Stimulated activated naive B cell treated with anti-CD40 and anti-IgM and Interleukin-4, amounts not matched to agents 10 μg/mL and 1 μg/mL and 100 μg/mL, for 72 hours (primary cell): ENCODE data around the gene ATP13A1.

ENCODE experiments used
- ATAC-seq, 2 donors: fragments of 150-1000 bp; cut with Tn5 transposase; replicated peaks; 2 replicates each; pipeline ENCODE4 v1.10.0; 2021; ENCODE audit warnings: moderate library complexity in 1 of 2
- DNase-seq: peaks from one replicate; pipeline ENCODE4 v3.0.0; 2021
- H3K27ac Mint-ChIP-seq: one replicate; pipeline ENCODE4 v1.8.0; 2022; ENCODE audit warnings: mild to moderate bottlenecking, mixed read lengths
- H3K27me3 Mint-ChIP-seq, 2 donors: one replicate each; pipeline ENCODE4 v1.8.0; 2022; ENCODE audit warnings: mixed read lengths in 2 of 2
- H3K36me3 Mint-ChIP-seq, 2 donors: one replicate each; pipeline ENCODE4 v1.8.0; 2022; ENCODE audit warnings: mixed read lengths in 2 of 2, mild to moderate bottlenecking in 1 of 2
- H3K4me1 Mint-ChIP-seq, 2 donors: one replicate each; pipeline ENCODE4 v1.8.0; 2022; ENCODE audit warnings: mixed read lengths in 2 of 2, mild to moderate bottlenecking in 1 of 2
- H3K4me3 Mint-ChIP-seq, 2 donors: one replicate each; pipeline ENCODE4 v1.8.0; 2022; ENCODE audit warnings: mild to moderate bottlenecking in 2 of 2, mixed read lengths in 2 of 2, moderate library complexity in 1 of 2
- H3K9me3 Mint-ChIP-seq, 2 donors: one replicate each; pipeline ENCODE4 v1.8.0; 2022; ENCODE audit warnings: mixed read lengths in 2 of 2, mild to moderate bottlenecking in 1 of 2

ATP13A1 gene

DNA sequence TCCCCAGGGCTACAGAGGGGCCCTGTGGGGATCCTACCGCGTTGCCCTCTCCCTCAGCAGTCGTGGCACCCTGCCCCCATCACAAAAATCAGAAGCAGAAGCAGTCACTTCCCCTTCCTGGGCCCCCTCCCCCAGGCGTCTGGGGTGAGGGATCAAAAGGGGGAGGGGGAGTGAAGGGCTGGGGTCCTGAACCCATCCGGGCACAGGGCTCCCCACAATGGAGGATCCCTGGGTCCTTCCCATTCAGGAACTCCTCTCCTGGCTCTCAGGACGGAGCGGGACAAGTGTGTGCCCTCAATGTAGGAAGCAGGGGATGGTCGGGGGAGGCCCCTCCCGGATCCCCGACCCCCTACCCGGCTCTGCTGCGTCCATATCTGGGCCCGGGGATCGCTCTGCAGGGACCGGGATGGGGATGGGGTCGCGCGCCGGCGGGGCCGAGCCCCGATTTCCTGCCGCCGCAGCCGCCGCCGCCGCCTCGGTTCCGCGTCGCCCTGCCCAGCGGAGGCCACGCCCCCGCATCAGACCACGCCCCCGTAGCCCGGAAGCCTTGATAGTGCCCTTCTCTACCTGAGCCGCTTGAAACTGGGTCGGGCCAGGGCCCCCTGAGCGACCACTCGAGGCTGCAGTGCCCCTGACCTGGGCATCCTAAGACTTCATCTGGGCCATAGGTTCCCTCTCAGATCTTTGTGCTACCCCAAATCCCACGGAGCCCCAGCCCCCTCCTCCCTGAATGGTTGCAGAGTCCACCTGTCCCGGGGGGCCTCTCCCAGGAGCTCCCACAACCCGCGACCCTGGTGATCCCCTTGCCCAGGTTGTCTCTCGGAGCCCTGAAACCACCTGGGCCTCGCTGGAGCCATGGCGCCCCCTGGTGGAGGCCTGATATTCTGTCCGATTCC is 20.1 kb downstream of the ATP13A1 start, which contains the start of gene GMIP:
TSS of gene GMIP (minus strand) at position 500 of the 896 bp plus-strand sequence. CDS start at position 372, 128 bp downstream.
- Mint-ChIP-seq H3K27ac (peak within 1 kb of the TSS; percentile 99), H3K9me3 (no peaks in the 10 kb centered on the region), H3K4me3 (peak within 1 kb of the TSS; percentile 99 to 100), H3K36me3 (peaks cover 43 to 54% of the 10 kb centered on the region in 2 donors), H3K4me1 (peaks cover 18 to 35% of the 10 kb centered on the region in 2 donors), H3K27me3 (no peaks in the 10 kb centered on the region)
- ATAC-seq (peak; percentile 85 to 88), DNase-seq (peak; percentile 76)

DNA sequence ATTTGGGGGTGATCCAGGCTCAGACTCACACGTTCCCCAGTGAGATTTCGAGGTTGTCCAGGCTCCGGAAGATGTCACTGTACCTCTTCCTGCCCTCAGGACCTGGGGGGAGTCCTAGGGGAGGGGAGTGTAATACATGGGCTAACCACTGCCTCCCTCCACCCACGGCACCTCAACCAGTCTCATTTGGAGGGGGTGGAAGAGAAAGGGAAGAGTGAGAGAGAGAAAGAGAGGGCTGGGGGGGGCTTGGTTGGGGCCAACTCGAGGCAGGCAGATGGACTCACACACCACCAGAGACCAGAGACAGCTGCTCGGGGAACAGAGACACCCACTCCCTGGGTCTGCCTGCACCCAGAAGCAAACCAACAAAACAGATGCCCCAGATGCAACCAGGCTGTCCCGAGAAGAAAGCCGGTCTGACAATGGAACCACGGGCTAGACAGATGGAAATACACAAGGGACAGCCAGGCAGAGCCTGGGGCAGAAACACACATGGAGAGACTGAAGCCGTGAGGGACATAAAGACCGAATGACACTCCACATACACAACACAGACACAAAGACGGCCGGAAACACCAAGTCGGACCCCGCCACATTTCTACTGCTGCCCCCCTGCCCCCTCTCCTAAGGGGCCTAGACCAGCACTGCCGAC is 20.8 kb downstream of the ATP13A1 start:
- H3K4me1 Mint-ChIP-seq: peaks cover 18 to 35% of the 10 kb centered on the region in 2 donors
- peak; percentile 34 for DNase-seq
- peaks cover 45 to 52% of the 10 kb centered on the region in 2 donors for H3K36me3 Mint-ChIP-seq

DNA sequence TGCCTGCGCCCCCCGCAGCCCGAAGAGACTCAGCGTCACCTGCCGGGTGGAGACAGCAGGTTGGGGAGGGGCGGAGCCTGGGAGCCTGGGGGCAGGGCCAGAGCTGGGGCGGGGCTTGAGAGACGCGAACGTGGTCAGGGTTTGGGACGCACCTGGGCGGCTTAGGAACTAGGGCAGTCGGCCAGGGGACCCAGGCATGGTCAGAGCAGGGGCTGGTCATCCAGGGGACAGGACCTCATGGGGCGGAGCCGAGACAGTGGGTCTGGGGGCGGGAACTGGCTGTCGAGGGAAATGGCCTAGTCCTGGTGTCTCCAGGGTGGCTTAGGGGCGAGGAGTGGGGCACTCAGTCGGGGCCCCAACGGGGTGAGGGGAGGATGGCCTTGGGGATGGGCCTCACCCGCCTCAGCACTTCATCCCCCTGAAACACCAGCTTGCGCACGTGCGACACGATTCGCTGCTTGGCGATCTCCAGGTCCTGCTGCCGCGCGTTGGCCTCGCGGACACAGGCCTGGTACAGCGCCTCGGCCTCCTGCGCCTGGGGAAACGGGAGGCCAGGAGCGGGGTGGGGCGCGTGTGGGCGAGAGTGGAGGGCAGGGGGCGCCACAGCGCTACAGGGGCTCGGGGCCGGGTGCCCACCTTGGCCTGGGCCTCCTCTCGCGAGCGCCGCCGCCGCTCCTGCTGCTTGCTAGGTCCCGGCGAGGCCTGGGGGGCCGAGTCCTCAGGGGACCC is 25.8 kb downstream of the ATP13A1 start:
- no peaks in the 10 kb centered on the region for H3K9me3 Mint-ChIP-seq
- no peak for ATAC-seq

More for the DNA sequence above, 20.8 kb downstream of the ATP13A1 start:
- peak; percentile 48 to 57 for ATAC-seq
- Mint-ChIP-seq H3K27me3 (no peaks in the 10 kb centered on the region), H3K27ac (peak overlapping the region; percentile 99), H3K4me3 (peak overlapping the region; percentile 99 to 100), H3K9me3 (no peaks in the 10 kb centered on the region)

DNA sequence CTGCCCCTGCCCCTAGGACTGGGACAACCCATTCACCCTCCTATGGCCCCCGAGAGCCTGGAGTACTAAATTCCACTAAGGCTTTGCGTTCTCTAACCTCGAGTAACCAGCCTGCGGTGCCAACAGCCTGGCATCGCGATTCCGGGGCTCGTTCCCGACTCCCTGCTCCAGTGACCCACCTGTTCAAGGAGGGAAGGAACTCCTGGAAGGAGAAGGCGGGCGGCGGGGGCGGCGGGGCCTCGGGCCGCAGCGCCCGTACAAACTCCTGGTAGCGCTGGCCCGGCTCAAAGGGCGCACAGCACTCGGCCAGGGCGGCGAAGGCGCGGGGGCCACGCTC is 26.3 kb downstream of the ATP13A1 start:
- Mint-ChIP-seq H3K9me3 (no peaks in the 10 kb centered on the region), H3K27ac (no peak overlapping the region), H3K36me3 (peaks cover 52 to 66% of the 10 kb centered on the region in 2 donors), H3K4me1 (peaks cover 24 to 39% of the 10 kb centered on the region in 2 donors), H3K4me3 (no peak overlapping the region), H3K27me3 (no peaks in the 10 kb centered on the region)
- ATAC-seq (no peak), DNase-seq (no peak)

More for the DNA sequence above, 25.8 kb downstream of the ATP13A1 start:
- H3K27me3 Mint-ChIP-seq: no peaks in the 10 kb centered on the region
- no peak overlapping the region for H3K4me3 Mint-ChIP-seq
- H3K4me1 Mint-ChIP-seq: peaks cover 27 to 43% of the 10 kb centered on the region in 2 donors
- no peak for DNase-seq
- no peak overlapping the region for H3K27ac Mint-ChIP-seq
- peaks cover 55 to 68% of the 10 kb centered on the region in 2 donors for H3K36me3 Mint-ChIP-seq

DNA sequence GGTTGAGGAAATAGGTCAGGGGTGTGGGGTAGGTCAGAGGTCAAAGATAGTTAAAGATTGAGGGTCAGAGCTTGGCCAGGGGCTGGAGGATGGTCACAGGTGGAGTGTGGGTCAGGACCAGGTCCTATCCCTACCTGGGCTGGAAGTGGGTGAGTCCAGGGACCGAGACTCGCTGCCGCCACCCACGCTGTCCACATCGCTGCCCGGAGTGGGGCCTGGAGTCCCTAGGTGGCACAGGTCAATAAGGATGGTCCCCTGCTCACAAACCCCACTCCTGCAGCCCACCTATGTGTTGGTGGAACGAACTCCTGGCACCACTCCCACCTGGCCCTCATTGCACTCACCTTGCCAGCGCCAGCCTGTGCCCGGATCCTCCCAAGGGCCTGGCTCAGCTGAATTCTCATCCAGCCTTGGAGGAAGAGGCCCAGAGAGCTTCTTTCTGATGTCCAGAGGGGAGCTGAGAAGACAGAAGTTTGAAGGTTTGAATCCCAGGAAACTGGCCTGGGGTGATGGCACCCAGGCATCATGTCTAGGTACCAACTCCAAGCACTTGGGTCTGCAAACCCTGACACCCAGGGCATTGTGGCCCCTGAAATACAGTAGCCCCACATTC is 26.8 kb downstream of the ATP13A1 start:
- ATAC-seq (no peak), DNase-seq (no peak)
- Mint-ChIP-seq H3K4me3 (no peak overlapping the region), H3K27ac (no peak overlapping the region), H3K36me3 (peaks cover 48 to 62% of the 10 kb centered on the region in 2 donors), H3K4me1 (peaks cover 21 to 35% of the 10 kb centered on the region in 2 donors), H3K9me3 (no peaks in the 10 kb centered on the region), H3K27me3 (no peaks in the 10 kb centered on the region)

DNA sequence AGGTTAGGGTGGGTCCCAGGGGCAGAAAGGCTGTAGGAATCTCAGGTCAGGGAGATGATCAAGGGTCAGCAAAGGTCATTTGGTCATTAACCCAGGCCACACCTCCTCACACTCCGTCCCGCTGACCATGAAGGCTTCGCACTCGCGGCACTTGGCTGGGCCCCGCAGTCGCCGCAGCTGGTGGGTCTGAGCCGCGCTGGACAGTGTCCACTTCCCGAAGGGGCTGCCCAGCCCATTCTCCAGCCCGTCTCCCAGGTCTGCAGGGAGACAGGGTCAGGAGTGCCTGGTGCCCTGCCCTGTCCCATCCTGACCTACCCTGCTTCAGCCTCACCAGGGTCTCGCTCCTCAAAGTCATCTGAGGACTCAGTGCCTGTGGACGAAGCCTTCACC is 28.2 kb downstream of the ATP13A1 start:
- no peak for ATAC-seq
- no peaks in the 10 kb centered on the region for H3K27me3 Mint-ChIP-seq
- no peaks in the 10 kb centered on the region for H3K9me3 Mint-ChIP-seq
- H3K27ac Mint-ChIP-seq: no peak overlapping the region
- H3K4me1 Mint-ChIP-seq: peaks cover 21 to 31% of the 10 kb centered on the region in 2 donors
- peaks cover 54 to 74% of the 10 kb centered on the region in 2 donors for H3K36me3 Mint-ChIP-seq
- no peak overlapping the region for H3K4me3 Mint-ChIP-seq
- no peak for DNase-seq

DNA sequence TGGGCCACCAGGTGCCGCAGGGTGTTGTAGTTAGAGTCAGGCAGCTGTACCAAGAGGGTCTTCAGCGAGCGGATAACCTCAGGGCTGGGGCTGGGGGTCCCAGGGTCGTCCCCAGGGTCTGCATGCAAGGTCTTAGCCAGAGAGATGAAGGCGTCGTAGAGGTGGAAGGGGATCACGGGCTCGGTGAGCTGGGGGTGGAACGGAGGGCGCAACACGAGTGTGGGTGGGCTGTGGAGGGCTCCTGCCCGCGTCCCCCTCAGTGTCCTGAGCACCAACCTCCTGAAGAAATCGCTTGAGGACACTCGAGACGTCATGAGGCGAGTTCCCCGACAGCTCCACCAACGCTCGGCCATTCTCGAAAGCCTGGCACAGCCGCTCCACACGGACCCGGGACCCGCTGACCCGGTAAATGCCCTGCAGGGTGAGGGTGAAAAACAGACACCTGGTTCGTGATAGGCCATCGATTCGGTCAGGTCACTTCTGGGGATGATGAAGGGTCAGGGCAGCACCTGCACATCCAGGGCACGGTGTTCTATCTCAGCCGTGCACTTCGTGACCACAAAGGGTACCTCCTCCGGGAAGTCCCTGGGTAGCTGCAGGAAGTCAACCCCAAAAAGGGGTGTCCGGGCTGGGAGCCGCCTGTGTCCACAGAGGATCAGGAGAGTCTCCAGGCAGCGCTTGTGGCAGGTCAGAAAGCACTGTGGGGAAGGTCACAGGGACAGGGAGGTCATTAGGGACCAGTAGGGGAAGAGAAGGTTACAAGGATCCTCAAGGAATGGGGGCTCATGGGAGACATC is 28.8 kb downstream of the ATP13A1 start:
- peaks cover 56 to 75% of the 10 kb centered on the region in 2 donors for H3K36me3 Mint-ChIP-seq
- DNase-seq (no peak), ATAC-seq (no peak)
- H3K4me1 Mint-ChIP-seq: peaks cover 19 to 26% of the 10 kb centered on the region in 2 donors
- H3K27ac Mint-ChIP-seq: peak overlapping the region; percentile 51
- H3K27me3 Mint-ChIP-seq: no peaks in the 10 kb centered on the region
- H3K4me3 Mint-ChIP-seq: no peak overlapping the region
- H3K9me3 Mint-ChIP-seq: no peaks in the 10 kb centered on the region

DNA sequence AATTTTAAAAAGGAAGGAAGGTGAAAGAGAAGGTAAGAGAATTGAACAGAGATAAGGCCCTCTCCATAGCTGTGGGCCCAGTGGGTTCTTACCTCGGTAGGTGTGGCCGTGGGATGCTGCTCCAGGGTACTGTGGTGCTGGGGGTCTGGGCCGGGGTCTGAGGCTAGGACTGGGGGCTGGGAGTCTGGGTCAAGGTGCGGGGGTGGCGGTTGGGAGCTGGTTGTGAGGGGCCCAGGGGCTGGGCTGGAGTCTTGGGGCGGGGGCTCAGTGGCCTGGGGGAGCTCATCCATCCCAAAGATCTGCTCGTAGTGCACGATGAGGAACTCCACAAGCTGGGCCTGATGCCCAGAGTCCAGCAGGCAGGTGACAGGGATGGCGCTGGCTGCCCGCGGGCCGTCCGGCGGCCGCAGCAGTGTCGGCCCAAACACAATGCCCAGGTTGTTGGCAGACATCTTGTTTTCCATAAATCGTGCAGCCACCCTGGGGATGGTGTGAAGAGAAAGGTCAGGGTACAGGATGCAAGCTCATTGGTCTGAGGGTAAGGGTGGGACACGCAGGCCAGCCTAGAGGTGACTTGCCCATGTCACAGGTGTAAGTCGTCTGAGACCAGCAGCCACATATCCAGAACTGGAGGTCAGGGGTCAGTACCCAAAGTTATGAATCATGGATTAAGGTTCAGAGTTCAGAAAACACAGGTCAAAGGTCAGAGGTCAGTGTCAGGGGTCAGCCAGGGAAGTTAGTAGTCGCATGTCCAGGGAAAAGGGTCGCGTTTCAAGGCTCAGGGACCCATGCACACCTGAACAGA is 29.6 kb downstream of the ATP13A1 start:
- no peak for ATAC-seq
- Mint-ChIP-seq H3K27ac (peak overlapping the region; percentile 73), H3K4me3 (no peak overlapping the region), H3K36me3 (peaks cover 55 to 77% of the 10 kb centered on the region in 2 donors), H3K4me1 (peaks cover 18 to 28% of the 10 kb centered on the region in 2 donors), H3K27me3 (no peaks in the 10 kb centered on the region), H3K9me3 (no peaks in the 10 kb centered on the region)
- no peak for DNase-seq

DNA sequence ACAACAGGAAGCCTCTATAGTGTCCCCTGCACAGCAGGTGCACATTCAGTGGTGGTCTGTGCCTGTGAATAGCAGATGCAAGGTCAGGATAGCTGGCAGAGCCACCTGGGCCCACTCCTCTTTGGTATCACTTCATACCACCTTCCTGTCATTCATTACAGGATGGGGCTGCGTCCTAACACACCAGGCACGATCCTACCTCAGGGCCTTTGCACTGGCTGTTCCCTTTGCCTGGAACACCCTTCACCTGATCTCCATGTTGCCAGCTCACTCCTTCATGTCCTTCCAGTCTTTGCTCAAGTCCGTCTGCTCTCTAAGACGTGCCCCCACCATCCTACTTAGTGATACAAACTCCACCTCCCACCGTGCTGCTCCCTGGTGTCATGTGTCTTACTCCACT is 30.8 kb downstream of the ATP13A1 start:
- Mint-ChIP-seq H3K27me3 (no peaks in the 10 kb centered on the region), H3K4me1 (peaks cover 21 to 38% of the 10 kb centered on the region in 2 donors), H3K36me3 (peaks cover 54 to 75% of the 10 kb centered on the region in 2 donors), H3K4me3 (no peak overlapping the region), H3K9me3 (no peaks in the 10 kb centered on the region), H3K27ac (no peak overlapping the region)
- DNase-seq: no peak
- ATAC-seq: no peak

DNA sequence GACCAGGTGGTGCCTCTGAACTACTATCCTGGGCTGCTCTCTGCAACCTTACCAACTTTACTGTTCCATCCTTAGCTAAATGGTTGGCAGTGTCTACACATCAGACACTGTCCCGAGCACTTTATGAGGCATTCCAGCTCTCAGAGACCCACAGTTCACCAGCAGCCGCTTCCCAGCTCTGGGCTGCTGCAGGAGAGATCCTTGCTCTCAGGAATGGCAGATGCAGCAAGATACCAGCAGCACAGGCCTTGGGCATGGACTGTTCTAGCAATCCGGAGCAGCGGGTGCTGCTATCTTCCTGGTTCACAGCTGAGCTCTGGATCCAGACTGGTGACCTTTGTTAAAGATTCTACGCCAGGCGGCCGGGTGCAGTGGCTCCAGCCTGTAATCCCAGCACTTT is 32.1 kb downstream of the ATP13A1 start:
- no peak for DNase-seq
- Mint-ChIP-seq H3K27ac (peak overlapping the region; percentile 47), H3K27me3 (no peaks in the 10 kb centered on the region), H3K4me3 (no peak overlapping the region), H3K36me3 (peaks cover 50 to 77% of the 10 kb centered on the region in 2 donors), H3K9me3 (no peaks in the 10 kb centered on the region), H3K4me1 (peaks cover 30 to 51% of the 10 kb centered on the region in 2 donors)
- no peak for ATAC-seq

DNA sequence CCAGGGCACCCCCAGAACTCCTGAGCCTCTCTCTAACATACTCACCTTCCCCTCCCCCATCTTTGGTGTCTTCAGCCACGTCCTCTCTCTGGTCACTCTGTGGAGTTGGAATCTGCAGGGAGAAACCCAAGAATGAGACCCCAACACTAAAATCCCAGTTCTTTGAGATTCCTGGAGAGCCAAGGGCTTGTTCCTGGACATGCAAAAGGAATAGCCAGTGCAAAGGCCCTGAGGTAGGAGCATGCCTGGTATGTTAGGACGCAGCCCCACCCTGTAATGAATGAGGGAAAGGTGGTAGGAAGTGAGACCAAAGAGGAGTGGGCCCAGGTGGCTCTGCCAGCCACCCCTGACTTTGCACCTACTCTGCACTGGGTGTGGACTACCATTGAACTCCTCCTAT is 33.0 kb downstream of the ATP13A1 start:
- H3K4me3 Mint-ChIP-seq: no peak overlapping the region
- H3K27me3 Mint-ChIP-seq: no peaks in the 10 kb centered on the region
- H3K36me3 Mint-ChIP-seq: peaks cover 45 to 73% of the 10 kb centered on the region in 2 donors
- peak overlapping the region; percentile 51 for H3K27ac Mint-ChIP-seq
- ATAC-seq (no peak), DNase-seq (no peak)
- H3K4me1 Mint-ChIP-seq: peaks cover 30 to 47% of the 10 kb centered on the region in 2 donors
- no peaks in the 10 kb centered on the region for H3K9me3 Mint-ChIP-seq

DNA sequence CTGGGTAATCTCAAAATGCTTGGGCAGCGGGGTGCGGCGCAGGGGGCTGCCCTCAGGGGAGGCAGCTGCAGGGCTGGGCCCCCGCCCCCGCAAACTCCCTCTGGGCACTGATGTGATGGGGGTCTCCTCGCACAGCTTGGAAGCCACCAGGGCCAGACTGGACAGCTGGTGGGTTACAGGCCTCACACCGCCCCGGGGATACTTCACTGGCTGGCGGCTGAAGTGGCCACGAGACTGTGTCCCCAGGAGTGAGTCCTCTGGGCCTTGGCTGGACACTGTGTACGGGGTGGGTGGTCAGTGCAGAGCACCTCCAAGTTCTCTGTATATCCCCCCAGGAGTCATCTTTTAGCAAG is 33.4 kb downstream of the ATP13A1 start:
- DNase-seq: no peak
- no peak overlapping the region for H3K27ac Mint-ChIP-seq
- H3K27me3 Mint-ChIP-seq: no peaks in the 10 kb centered on the region
- H3K9me3 Mint-ChIP-seq: no peaks in the 10 kb centered on the region
- H3K4me1 Mint-ChIP-seq: peaks cover 28 to 44% of the 10 kb centered on the region in 2 donors
- ATAC-seq: no peak
- no peak overlapping the region for H3K4me3 Mint-ChIP-seq
- peaks cover 45 to 70% of the 10 kb centered on the region in 2 donors for H3K36me3 Mint-ChIP-seq
